WTC11 (cell line): ENCODE results near the gene FAS. TPM values are rescaled to one million over a fixed set of nuclear protein-coding genes. Genes with fewer than 3 reads are reported as not detected.

Experiments used
- ATAC-seq: fragments of 200-7000 bp; cut with Tn5 transposase; 2 replicates; pipeline ENCODE4 v1.10.0; 2021; ENCODE audit warnings: mild to moderate bottlenecking, moderate library complexity
- CTCF ChIA-PET: fragments of 300-600 bp; sonication (Branson Sonifier 250); formaldehyde crosslinking; loops from one replicate; lab custom pipeline; 2021; ENCODE audit warnings: antibody characterized with exemption; lab: Charles Lee
- POLR2A ChIA-PET: fragments of 350-600 bp; sonication (Branson Sonifier 250); formaldehyde crosslinking; loops from one replicate; lab custom pipeline; 2021; ENCODE audit warnings: antibody characterized with exemption; lab: Charles Lee
- DNase-seq: peaks from one replicate; pipeline ENCODE4 v3.0.0; 2021; ENCODE audit warnings: low spot score
- H3K27ac Mint-ChIP-seq: 2 replicates; pipeline ENCODE4 v1.8.0; 2021; ENCODE audit warnings: mixed read lengths
- H3K27me3 Mint-ChIP-seq: 2 replicates; pipeline ENCODE4 v1.8.0; 2021; ENCODE audit warnings: low read depth, mild to moderate bottlenecking, moderate library complexity, mixed read lengths
- H3K36me3 Mint-ChIP-seq: 2 replicates; pipeline ENCODE4 v1.8.0; 2021; ENCODE audit warnings: mixed read lengths
- H3K4me1 Mint-ChIP-seq: 2 replicates; pipeline ENCODE4 v1.8.0; 2022; ENCODE audit warnings: mixed read lengths
- H3K4me3 Mint-ChIP-seq: 2 replicates; pipeline ENCODE4 v1.8.0; 2021; ENCODE audit warnings: mild to moderate bottlenecking, moderate library complexity, mixed read lengths
- H3K9me3 Mint-ChIP-seq: 2 replicates; pipeline ENCODE4 v1.8.0; 2021; ENCODE audit warnings: mixed read lengths
- CBFB ChIP-seq: sonication (generic); formaldehyde crosslinking; IDR thresholded peaks from 2 replicates; pipeline ENCODE4 v1.8.1; 2022; ENCODE audit warnings: mild to moderate bottlenecking, low read depth, missing genetic modification reagents
- CREM ChIP-seq: sonication (generic); formaldehyde crosslinking; IDR thresholded peaks from 2 replicates; pipeline ENCODE4 v1.8.1; 2022; ENCODE audit warnings: mild to moderate bottlenecking, missing genetic modification reagents, moderate library complexity
- EMX1 ChIP-seq: fragments of 250-450 bp; sonication (Bioruptor Pico); IDR thresholded peaks from 2 replicates; pipeline ENCODE4 v1.8.0; 2021; ENCODE audit warnings: mild to moderate bottlenecking
- GRHL2 ChIP-seq: fragments of 250-450 bp; sonication (Bioruptor Pico); IDR thresholded peaks from 2 replicates; pipeline ENCODE4 v1.8.0; 2022; ENCODE audit warnings: mild to moderate bottlenecking, moderate library complexity; ENCODE audit not compliant: insufficient replicate concordance, severe bottlenecking
- GTF2I ChIP-seq: fragments of 250-450 bp; sonication (Bioruptor Pico); conservative IDR thresholded peaks from 2 replicates; pipeline ENCODE4 v1.4.0; 2021; ENCODE audit warnings: mild to moderate bottlenecking
- IRF2 ChIP-seq: sonication (generic); formaldehyde crosslinking; IDR thresholded peaks from 2 replicates; pipeline ENCODE4 v1.8.0; 2022; ENCODE audit warnings: low read depth, missing genetic modification reagents, borderline replicate concordance
- MYBL2 ChIP-seq: sonication (generic); formaldehyde crosslinking; IDR thresholded peaks from 2 replicates; pipeline ENCODE4 v1.8.1; 2023; ENCODE audit warnings: mild to moderate bottlenecking, moderate library complexity, missing genetic modification reagents
- NFYB ChIP-seq: sonication (generic); formaldehyde crosslinking; conservative IDR thresholded peaks from 2 replicates; pipeline ENCODE4 v1.8.0; 2022; ENCODE audit warnings: low read depth, missing genetic modification reagents
- NR1H2 ChIP-seq: sonication (generic); formaldehyde crosslinking; IDR thresholded peaks from 2 replicates; pipeline ENCODE4 v1.9.0; 2021; ENCODE audit warnings: mild to moderate bottlenecking, moderate library complexity, missing genetic modification reagents
- NR2C2 ChIP-seq: sonication (generic); formaldehyde crosslinking; IDR thresholded peaks from 2 replicates; pipeline ENCODE4 v1.8.0; 2022; ENCODE audit warnings: mild to moderate bottlenecking, missing genetic modification reagents
- NR3C1 ChIP-seq: sonication (generic); formaldehyde crosslinking; conservative IDR thresholded peaks from 2 replicates; pipeline ENCODE4 v1.8.1; 2023; ENCODE audit warnings: low read depth, mild to moderate bottlenecking, missing genetic modification reagents
- RELA ChIP-seq: sonication (generic); formaldehyde crosslinking; IDR thresholded peaks from 2 replicates; pipeline ENCODE4 v1.8.1; 2022; ENCODE audit warnings: missing genetic modification reagents, mild to moderate bottlenecking, borderline replicate concordance
- RORB ChIP-seq: fragments of 250-450 bp; sonication (Bioruptor Pico); IDR thresholded peaks from 2 replicates; pipeline ENCODE4 v1.9.0; 2021; ENCODE audit warnings: mild to moderate bottlenecking
- SMAD4 ChIP-seq: sonication (generic); formaldehyde crosslinking; IDR thresholded peaks from 2 replicates; pipeline ENCODE4 v1.8.0; 2022; ENCODE audit warnings: mild to moderate bottlenecking, missing genetic modification reagents
- SP1 ChIP-seq: sonication (generic); formaldehyde crosslinking; conservative IDR thresholded peaks from 2 replicates; pipeline ENCODE4 v1.8.1; 2022; ENCODE audit warnings: missing genetic modification reagents
- TEAD1 ChIP-seq: sonication (generic); formaldehyde crosslinking; IDR thresholded peaks from 2 replicates; pipeline ENCODE4 v1.8.0; 2022; ENCODE audit warnings: mild to moderate bottlenecking, missing genetic modification reagents
- ZNF138 ChIP-seq: sonication (generic); formaldehyde crosslinking; conservative IDR thresholded peaks from 2 replicates; pipeline ENCODE4 v1.8.1; 2022; ENCODE audit warnings: mild to moderate bottlenecking, moderate library complexity, missing genetic modification reagents
- ZNF416 ChIP-seq: fragments of 250-450 bp; sonication (Bioruptor Pico); IDR thresholded peaks from 2 replicates; pipeline ENCODE4 v1.9.0; 2021; ENCODE audit warnings: mild to moderate bottlenecking, inconsistent platforms
- total RNA-seq: library from RNA; stranded (reverse); gene quantifications from 3 replicates; pipeline ENCODE4 v1.2.3, GENCODE V29; 2021
- TF ChIP-seq, protein P1 (sequence below): sonication (generic); formaldehyde crosslinking; IDR thresholded peaks from 2 replicates; pipeline ENCODE4 v1.8.1; 2023; ENCODE audit warnings: mild to moderate bottlenecking, missing genetic modification reagents, borderline replicate concordance
- TF ChIP-seq, protein P2 (sequence below): sonication (generic); formaldehyde crosslinking; IDR thresholded peaks from 2 replicates; pipeline ENCODE4 v1.8.0; 2022; ENCODE audit warnings: mild to moderate bottlenecking, missing genetic modification reagents
- TF ChIP-seq, protein P3 (sequence below): sonication (generic); formaldehyde crosslinking; IDR thresholded peaks from 2 replicates; pipeline ENCODE4 v1.8.0; 2022; ENCODE audit warnings: missing genetic modification reagents
- TF ChIP-seq, protein P4 (sequence below): sonication (generic); formaldehyde crosslinking; IDR thresholded peaks from 2 replicates; pipeline ENCODE4 v1.8.0; 2022; ENCODE audit warnings: mild to moderate bottlenecking, missing genetic modification reagents
- TF ChIP-seq, protein P5 (sequence below): sonication (generic); formaldehyde crosslinking; IDR thresholded peaks from 2 replicates; pipeline ENCODE4 v1.8.0; 2023; ENCODE audit warnings: mild to moderate bottlenecking, missing genetic modification reagents

Gene FAS
- total RNA-seq, 1 experiment from 2014 or later, result 4.1 TPM

DNA sequence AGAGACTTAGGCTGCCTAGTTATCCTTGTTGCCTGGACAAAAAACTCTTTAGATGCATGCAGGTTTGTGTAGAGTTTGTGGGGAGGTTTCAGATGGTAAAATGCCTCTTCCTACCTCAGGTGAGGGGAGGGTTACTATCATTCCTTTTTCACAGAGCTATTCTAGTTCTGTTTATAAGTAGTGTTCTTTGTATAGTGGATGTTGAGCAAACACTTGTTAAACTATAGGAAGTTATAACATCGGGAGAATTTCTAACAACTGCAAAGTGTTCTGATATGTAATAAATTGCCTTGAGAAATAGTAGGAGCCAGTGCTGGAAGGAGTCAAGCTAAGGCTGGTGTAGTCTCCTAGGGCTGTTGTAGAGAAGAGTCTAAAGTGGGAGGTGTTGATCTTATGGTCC, 6.7 kb upstream of the FAS start (continued):
- TF ChIP-seq, protein P1, sequence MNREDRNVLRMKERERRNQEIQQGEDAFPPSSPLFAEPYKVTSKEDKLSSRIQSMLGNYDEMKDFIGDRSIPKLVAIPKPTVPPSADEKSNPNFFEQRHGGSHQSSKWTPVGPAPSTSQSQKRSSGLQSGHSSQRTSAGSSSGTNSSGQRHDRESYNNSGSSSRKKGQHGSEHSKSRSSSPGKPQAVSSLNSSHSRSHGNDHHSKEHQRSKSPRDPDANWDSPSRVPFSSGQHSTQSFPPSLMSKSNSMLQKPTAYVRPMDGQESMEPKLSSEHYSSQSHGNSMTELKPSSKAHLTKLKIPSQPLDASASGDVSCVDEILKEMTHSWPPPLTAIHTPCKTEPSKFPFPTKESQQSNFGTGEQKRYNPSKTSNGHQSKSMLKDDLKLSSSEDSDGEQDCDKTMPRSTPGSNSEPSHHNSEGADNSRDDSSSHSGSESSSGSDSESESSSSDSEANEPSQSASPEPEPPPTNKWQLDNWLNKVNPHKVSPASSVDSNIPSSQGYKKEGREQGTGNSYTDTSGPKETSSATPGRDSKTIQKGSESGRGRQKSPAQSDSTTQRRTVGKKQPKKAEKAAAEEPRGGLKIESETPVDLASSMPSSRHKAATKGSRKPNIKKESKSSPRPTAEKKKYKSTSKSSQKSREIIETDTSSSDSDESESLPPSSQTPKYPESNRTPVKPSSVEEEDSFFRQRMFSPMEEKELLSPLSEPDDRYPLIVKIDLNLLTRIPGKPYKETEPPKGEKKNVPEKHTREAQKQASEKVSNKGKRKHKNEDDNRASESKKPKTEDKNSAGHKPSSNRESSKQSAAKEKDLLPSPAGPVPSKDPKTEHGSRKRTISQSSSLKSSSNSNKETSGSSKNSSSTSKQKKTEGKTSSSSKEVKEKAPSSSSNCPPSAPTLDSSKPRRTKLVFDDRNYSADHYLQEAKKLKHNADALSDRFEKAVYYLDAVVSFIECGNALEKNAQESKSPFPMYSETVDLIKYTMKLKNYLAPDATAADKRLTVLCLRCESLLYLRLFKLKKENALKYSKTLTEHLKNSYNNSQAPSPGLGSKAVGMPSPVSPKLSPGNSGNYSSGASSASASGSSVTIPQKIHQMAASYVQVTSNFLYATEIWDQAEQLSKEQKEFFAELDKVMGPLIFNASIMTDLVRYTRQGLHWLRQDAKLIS (CRISPR knock-in tag), result no peak
- TF ChIP-seq ZNF416 (no peak), ZNF138 (CRISPR knock-in tag) (no peak), GTF2I (no peak)

DNA sequence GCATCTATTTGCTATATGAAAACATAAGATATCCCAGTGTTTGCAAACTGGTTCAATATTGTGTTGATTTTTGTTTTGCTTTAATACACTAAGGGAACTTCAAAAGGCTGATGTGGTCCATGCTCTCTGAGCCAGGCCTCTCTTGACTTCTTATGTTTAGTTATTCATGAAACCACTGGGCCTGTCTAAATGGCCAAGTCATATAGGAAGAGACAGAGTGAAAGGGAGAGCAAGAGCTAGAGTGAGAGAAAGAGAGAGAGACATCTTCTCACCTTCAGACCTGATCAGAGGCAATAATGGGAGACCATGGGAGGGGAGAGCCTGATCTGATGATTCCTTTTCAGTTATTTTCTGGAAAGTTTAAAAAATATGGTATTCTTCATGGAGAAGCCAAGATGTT, 6.1 kb upstream of the FAS start:
- no peak for DNase-seq
- ATAC-seq, result no peak
- peaks cover 5% of the 10 kb centered on the region; the same call in 1 of the 2 replicates for H3K4me1 Mint-ChIP-seq
- no peaks in the 10 kb centered on the region for H3K9me3 Mint-ChIP-seq
- ChIA-PET POLR2A (no interaction called here), CTCF (no interaction called here)
- H3K36me3 Mint-ChIP-seq, result no peaks in the 10 kb centered on the region
- H3K27me3 Mint-ChIP-seq, result peaks cover 8% of the 10 kb centered on the region
- no peak overlapping the region for H3K27ac Mint-ChIP-seq
- no peak overlapping the region for H3K4me3 Mint-ChIP-seq
- no peak for TF ChIP-seq CREM (CRISPR knock-in tag)
- no peak for TF ChIP-seq EMX1
- no peak for TF ChIP-seq IRF2
- TF ChIP-seq RORB (CRISPR knock-in tag), result no peak
- TF ChIP-seq CBFB, result no peak
- no peak for TF ChIP-seq GRHL2 (CRISPR knock-in tag)
- no peak for TF ChIP-seq SMAD4
- no peak for TF ChIP-seq NFYB (CRISPR knock-in tag)
- TF ChIP-seq, protein P2, sequence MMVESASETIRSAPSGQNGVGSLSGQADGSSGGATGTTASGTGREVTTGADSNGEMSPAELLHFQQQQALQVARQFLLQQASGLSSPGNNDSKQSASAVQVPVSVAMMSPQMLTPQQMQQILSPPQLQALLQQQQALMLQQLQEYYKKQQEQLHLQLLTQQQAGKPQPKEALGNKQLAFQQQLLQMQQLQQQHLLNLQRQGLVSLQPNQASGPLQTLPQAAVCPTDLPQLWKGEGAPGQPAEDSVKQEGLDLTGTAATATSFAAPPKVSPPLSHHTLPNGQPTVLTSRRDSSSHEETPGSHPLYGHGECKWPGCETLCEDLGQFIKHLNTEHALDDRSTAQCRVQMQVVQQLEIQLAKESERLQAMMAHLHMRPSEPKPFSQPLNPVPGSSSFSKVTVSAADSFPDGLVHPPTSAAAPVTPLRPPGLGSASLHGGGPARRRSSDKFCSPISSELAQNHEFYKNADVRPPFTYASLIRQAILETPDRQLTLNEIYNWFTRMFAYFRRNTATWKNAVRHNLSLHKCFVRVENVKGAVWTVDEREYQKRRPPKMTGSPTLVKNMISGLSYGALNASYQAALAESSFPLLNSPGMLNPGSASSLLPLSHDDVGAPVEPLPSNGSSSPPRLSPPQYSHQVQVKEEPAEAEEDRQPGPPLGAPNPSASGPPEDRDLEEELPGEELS (CRISPR knock-in tag), result no peak
- TF ChIP-seq, protein P3, sequence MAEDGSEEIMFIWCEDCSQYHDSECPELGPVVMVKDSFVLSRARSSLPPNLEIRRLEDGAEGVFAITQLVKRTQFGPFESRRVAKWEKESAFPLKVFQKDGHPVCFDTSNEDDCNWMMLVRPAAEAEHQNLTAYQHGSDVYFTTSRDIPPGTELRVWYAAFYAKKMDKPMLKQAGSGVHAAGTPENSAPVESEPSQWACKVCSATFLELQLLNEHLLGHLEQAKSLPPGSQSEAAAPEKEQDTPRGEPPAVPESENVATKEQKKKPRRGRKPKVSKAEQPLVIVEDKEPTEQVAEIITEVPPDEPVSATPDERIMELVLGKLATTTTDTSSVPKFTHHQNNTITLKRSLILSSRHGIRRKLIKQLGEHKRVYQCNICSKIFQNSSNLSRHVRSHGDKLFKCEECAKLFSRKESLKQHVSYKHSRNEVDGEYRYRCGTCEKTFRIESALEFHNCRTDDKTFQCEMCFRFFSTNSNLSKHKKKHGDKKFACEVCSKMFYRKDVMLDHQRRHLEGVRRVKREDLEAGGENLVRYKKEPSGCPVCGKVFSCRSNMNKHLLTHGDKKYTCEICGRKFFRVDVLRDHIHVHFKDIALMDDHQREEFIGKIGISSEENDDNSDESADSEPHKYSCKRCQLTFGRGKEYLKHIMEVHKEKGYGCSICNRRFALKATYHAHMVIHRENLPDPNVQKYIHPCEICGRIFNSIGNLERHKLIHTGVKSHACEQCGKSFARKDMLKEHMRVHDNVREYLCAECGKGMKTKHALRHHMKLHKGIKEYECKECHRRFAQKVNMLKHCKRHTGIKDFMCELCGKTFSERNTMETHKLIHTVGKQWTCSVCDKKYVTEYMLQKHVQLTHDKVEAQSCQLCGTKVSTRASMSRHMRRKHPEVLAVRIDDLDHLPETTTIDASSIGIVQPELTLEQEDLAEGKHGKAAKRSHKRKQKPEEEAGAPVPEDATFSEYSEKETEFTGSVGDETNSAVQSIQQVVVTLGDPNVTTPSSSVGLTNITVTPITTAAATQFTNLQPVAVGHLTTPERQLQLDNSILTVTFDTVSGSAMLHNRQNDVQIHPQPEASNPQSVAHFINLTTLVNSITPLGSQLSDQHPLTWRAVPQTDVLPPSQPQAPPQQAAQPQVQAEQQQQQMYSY (CRISPR knock-in tag), result no peak
- TF ChIP-seq TEAD1 (CRISPR knock-in tag), result no peak
- TF ChIP-seq NR2C2, result no peak
- TF ChIP-seq SP1 (CRISPR knock-in tag), result no peak
- TF ChIP-seq MYBL2 (CRISPR knock-in tag), result no peak
- TF ChIP-seq, protein P4, sequence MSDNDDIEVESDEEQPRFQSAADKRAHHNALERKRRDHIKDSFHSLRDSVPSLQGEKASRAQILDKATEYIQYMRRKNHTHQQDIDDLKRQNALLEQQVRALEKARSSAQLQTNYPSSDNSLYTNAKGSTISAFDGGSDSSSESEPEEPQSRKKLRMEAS (CRISPR knock-in tag), result no peak
- no peak for TF ChIP-seq RELA (CRISPR knock-in tag)
- TF ChIP-seq NR3C1 (CRISPR knock-in tag), result no peak
- no peak for TF ChIP-seq NR1H2
- TF ChIP-seq, protein P5, sequence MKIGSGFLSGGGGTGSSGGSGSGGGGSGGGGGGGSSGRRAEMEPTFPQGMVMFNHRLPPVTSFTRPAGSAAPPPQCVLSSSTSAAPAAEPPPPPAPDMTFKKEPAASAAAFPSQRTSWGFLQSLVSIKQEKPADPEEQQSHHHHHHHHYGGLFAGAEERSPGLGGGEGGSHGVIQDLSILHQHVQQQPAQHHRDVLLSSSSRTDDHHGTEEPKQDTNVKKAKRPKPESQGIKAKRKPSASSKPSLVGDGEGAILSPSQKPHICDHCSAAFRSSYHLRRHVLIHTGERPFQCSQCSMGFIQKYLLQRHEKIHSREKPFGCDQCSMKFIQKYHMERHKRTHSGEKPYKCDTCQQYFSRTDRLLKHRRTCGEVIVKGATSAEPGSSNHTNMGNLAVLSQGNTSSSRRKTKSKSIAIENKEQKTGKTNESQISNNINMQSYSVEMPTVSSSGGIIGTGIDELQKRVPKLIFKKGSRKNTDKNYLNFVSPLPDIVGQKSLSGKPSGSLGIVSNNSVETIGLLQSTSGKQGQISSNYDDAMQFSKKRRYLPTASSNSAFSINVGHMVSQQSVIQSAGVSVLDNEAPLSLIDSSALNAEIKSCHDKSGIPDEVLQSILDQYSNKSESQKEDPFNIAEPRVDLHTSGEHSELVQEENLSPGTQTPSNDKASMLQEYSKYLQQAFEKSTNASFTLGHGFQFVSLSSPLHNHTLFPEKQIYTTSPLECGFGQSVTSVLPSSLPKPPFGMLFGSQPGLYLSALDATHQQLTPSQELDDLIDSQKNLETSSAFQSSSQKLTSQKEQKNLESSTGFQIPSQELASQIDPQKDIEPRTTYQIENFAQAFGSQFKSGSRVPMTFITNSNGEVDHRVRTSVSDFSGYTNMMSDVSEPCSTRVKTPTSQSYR, result no peak
